ENCODE measurements around the gene PPM1H. TPM values are rescaled to one million over a fixed set of nuclear protein-coding genes. Genes with fewer than 3 reads are reported as not detected.

PPM1H gene
- total and polyA plus RNA-seq, 4 donors = 2.3 to 7.2 (median 4.1) TPM

DNA sequence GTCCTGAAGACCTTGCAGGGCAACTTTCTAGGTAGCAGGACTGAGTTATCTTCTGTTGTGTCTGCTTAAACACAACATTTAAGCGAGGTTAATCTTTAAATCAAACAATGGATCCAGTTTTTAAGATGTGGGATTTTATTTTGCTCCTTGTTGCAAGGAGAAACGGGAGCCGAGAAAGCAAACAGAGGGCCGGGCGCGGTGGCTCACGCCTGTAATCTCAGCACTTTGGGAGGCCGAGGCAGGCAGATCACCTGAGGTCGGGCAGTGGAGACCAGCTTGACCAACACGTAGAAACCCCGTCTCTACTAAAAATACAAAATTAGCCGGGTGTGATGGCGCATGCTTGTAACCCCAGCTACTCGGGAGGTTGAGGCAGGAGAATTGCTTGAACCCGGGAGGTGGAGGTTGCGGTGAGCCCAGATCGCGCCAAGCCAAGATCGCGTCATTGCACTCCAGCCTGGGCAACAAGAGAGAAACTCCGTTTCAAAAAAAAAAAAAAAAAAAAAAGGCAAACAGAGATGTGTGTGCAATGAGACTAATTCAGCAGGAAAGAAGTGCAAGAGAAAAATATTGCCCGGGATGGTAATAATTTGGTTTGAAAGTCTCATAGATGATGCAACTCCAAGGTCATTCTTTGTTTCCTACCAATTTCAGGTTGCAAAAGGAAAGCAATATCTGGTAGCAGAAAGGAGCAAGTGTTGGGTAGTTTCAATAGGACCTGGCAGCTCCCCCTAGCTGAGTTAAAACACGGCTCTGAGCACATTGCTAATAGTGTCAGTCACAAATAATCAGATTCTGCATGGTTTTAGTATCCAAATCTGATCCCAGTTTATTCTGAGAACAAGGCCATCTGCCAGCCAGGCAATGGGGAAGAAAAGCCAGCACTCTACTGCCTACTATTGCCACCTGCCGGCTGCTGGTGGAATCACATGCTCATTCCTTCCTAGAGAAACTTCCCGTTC lies 141.4 kb downstream of the PPM1H start:
- no peaks in the 10 kb centered on the region for H3K9me3 ChIP-seq (ENCODE audit: control insufficient read depth in 4 of 4, low read length in 3 of 4)
- H3K9ac ChIP-seq (ENCODE audit: low read depth in 1 of 2, low read length in 2 of 2) = no peak overlapping the region
- peaks cover 0 to 2% (median 0%) of the 10 kb centered on the region in 4 donors for H3K36me3 ChIP-seq (ENCODE audit: control insufficient read depth in 4 of 4, insufficient read depth in 3 of 4, low read depth in 1 of 4, low read length in 3 of 4)
- no peak overlapping the region for H3K4me3 ChIP-seq (ENCODE audit: low read depth in 1 of 3, low read length in 3 of 3)
- no peaks in the 10 kb centered on the region for H3K27me3 ChIP-seq (ENCODE audit: control insufficient read depth in 4 of 4, insufficient read depth in 4 of 4, low read length in 3 of 4)
- 74% methylated on average over 25 of the region's 25 CpGs for WGBS
- DNase-seq (ENCODE audit: low spot score) = peak; percentile 84
- peaks cover 0 to 8% (median 2%) of the 10 kb centered on the region in 4 donors for H3K4me1 ChIP-seq (ENCODE audit: control insufficient read depth in 4 of 4, insufficient read depth in 4 of 4, low read length in 3 of 4)
- TF ChIP-seq YY1 (IDR thresholded peaks at IDR 0.05) = peak; percentile 31
- no peak for TF ChIP-seq FOXA2 (IDR thresholded peaks at IDR 0.05)
- TF ChIP-seq, protein P1, sequence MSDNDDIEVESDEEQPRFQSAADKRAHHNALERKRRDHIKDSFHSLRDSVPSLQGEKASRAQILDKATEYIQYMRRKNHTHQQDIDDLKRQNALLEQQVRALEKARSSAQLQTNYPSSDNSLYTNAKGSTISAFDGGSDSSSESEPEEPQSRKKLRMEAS (IDR thresholded peaks at IDR 0.05) = peak; percentile 57
- TF ChIP-seq, protein P2, sequence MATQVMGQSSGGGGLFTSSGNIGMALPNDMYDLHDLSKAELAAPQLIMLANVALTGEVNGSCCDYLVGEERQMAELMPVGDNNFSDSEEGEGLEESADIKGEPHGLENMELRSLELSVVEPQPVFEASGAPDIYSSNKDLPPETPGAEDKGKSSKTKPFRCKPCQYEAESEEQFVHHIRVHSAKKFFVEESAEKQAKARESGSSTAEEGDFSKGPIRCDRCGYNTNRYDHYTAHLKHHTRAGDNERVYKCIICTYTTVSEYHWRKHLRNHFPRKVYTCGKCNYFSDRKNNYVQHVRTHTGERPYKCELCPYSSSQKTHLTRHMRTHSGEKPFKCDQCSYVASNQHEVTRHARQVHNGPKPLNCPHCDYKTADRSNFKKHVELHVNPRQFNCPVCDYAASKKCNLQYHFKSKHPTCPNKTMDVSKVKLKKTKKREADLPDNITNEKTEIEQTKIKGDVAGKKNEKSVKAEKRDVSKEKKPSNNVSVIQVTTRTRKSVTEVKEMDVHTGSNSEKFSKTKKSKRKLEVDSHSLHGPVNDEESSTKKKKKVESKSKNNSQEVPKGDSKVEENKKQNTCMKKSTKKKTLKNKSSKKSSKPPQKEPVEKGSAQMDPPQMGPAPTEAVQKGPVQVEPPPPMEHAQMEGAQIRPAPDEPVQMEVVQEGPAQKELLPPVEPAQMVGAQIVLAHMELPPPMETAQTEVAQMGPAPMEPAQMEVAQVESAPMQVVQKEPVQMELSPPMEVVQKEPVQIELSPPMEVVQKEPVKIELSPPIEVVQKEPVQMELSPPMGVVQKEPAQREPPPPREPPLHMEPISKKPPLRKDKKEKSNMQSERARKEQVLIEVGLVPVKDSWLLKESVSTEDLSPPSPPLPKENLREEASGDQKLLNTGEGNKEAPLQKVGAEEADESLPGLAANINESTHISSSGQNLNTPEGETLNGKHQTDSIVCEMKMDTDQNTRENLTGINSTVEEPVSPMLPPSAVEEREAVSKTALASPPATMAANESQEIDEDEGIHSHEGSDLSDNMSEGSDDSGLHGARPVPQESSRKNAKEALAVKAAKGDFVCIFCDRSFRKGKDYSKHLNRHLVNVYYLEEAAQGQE (IDR thresholded peaks at IDR 0.05) = peak; percentile 11
- peak; percentile 17 for TF ChIP-seq SP1 (IDR thresholded peaks at IDR 0.05)
- TF ChIP-seq HNF4G (IDR thresholded peaks at IDR 0.05) = no peak
- no peak for TF ChIP-seq EGR1 (IDR thresholded peaks at IDR 0.05; ENCODE audit: low read depth in 2 of 2)
- TF ChIP-seq RAD21 (IDR thresholded peaks at IDR 0.05) = peak; percentile 97 to 99
- no peak for TF ChIP-seq FOXA1 (IDR thresholded peaks at IDR 0.05)
- no peak for TF ChIP-seq NR2F2 (IDR thresholded peaks at IDR 0.05)
- TF ChIP-seq, protein P3, sequence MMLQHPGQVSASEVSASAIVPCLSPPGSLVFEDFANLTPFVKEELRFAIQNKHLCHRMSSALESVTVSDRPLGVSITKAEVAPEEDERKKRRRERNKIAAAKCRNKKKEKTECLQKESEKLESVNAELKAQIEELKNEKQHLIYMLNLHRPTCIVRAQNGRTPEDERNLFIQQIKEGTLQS (IDR thresholded peaks at IDR 0.05) = peak; percentile 75
- TF ChIP-seq, protein P4, sequence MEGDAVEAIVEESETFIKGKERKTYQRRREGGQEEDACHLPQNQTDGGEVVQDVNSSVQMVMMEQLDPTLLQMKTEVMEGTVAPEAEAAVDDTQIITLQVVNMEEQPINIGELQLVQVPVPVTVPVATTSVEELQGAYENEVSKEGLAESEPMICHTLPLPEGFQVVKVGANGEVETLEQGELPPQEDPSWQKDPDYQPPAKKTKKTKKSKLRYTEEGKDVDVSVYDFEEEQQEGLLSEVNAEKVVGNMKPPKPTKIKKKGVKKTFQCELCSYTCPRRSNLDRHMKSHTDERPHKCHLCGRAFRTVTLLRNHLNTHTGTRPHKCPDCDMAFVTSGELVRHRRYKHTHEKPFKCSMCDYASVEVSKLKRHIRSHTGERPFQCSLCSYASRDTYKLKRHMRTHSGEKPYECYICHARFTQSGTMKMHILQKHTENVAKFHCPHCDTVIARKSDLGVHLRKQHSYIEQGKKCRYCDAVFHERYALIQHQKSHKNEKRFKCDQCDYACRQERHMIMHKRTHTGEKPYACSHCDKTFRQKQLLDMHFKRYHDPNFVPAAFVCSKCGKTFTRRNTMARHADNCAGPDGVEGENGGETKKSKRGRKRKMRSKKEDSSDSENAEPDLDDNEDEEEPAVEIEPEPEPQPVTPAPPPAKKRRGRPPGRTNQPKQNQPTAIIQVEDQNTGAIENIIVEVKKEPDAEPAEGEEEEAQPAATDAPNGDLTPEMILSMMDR (IDR thresholded peaks at IDR 0.05; ENCODE audit: low read depth, low read length, missing input control) = peak; percentile 96
- peak in 1 of 2 donors; percentile 13 for TF ChIP-seq HNF4A (conservative IDR thresholded peaks at IDR 0.05)
- TF ChIP-seq GABPA (IDR thresholded peaks at IDR 0.05 in 1 of 2, conservative IDR thresholded peaks at IDR 0.05 in 1 of 2) = no peak
- peak in 1 of 2 donors; percentile 48 for TF ChIP-seq RXRA (IDR thresholded peaks at IDR 0.05)
- TF ChIP-seq TAF1 (conservative IDR thresholded peaks at IDR 0.05) = no peak
- peak in 1 of 2 donors; percentile 15 for TF ChIP-seq JUND (IDR thresholded peaks at IDR 0.05)
- TF ChIP-seq, protein P5, sequence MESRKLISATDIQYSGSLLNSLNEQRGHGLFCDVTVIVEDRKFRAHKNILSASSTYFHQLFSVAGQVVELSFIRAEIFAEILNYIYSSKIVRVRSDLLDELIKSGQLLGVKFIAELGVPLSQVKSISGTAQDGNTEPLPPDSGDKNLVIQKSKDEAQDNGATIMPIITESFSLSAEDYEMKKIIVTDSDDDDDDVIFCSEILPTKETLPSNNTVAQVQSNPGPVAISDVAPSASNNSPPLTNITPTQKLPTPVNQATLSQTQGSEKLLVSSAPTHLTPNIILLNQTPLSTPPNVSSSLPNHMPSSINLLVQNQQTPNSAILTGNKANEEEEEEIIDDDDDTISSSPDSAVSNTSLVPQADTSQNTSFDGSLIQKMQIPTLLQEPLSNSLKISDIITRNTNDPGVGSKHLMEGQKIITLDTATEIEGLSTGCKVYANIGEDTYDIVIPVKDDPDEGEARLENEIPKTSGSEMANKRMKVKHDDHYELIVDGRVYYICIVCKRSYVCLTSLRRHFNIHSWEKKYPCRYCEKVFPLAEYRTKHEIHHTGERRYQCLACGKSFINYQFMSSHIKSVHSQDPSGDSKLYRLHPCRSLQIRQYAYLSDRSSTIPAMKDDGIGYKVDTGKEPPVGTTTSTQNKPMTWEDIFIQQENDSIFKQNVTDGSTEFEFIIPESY (IDR thresholded peaks at IDR 0.05) = no peak
- no peak overlapping the region for H3K27ac ChIP-seq (ENCODE audit: low read depth in 1 of 2, low read length in 2 of 2)

Data from liver (tissue), 9 donors.